HG03571 (cell line): ENCODE results near the gene MELTF.

Experiments
- ATAC-seq: cut with Tn5 transposase; IDR thresholded peaks from one replicate; pipeline ENCODE4 v1.9.1; 2021; ENCODE audit not compliant: unreplicated experiment

MELTF gene

GRCh38 chr3:197027151-197027895 is 2.3 kb downstream of the MELTF start:
- no peak for ATAC-seq

DNA sequence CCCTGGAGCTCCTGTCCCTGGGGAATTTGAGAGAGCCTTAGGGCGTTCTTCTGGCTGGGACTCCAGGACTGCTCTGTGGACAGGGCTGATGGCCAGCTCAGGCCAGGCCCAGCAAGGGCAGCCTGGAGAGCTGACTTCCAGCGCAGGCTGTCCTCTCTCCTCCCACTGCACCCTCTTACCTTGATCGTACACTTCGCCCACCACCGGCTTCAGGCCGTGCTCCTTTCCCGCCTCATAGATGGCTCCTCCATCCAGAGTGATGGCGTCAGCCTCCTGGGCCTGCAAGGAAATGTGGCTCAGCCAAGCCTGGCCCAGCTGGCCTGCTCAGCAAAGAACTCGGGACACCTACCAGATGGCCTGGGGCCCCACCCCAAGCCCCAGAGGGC is 3.1 kb downstream of the MELTF start:
- ATAC-seq: no peak

- no peak for ATAC-seq
Observed at GRCh38 chr3:197025736-197026480, 3.7 kb downstream of the MELTF start.

- no peak for ATAC-seq
Observed at GRCh38 chr3:197024881-197025735, 4.5 kb downstream of the MELTF start.

DNA sequence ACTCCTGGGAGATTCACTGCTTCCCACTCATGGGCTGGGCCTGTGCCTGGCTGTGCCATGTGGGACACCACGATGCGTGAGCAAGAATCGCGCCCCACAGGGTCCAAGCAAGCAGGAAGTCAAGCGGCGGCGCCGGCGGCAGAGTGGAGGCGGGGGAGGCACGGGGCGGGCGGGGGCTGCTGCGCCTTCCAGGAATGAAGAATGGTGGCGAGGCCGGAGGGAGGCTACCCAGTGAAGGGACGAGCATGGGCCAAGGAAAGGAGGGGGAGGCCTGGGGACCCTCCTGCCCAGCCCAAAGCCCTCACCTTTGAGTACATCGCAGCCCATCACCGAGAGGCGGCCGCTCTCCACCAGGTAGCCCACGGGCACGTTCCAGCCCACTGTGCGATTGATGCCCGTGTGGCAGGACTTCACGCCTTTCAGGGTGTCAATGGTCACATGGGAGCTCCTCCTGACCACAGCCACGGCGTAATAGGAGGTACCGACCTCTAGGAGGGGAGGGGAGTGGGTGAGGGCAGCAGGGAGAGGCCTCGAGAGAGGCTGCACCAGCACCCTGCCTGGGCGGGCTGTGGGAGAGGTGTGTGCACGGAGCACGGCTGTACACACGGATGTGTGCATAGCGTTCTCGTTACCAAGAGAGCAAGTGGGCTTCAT is 5.5 kb downstream of the MELTF start:
- ATAC-seq: no peak

- peak; percentile 58 for ATAC-seq
Observed at GRCh38 chr3:197023241-197023997, 6.2 kb downstream of the MELTF start.

GRCh38 chr3:197022405-197023231 is 7.0 kb downstream of the MELTF start:
- ATAC-seq: peak; percentile 6

GRCh38 chr3:197021729-197022404 is 7.8 kb downstream of the MELTF start:
- ATAC-seq: no peak

DNA sequence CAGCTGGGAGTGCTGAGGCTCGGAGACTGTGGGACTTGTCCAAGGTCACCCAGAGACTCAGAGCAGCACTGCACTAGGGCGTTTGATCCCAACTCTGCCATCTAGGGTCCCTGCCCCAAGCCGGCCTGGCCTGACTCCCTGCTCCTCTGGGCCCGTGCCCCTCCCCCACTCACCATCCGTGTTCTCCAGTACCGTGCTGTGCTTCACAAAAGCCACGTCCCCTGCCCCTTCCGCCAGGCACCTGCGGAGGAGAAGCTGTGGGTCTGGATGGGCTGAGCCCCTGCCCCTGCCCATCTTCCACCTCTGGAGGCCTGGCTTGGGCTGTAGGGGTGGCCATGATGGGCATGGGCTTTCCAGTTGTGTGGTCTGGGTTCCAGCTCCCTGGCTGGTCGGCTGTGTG is 8.4 kb downstream of the MELTF start:
- no peak for ATAC-seq

- no peak for ATAC-seq
Observed at GRCh38 chr3:197019535-197019934, 10.1 kb downstream of the MELTF start.

GRCh38 chr3:197019021-197019420 is 10.6 kb downstream of the MELTF start:
- no peak for ATAC-seq

DNA sequence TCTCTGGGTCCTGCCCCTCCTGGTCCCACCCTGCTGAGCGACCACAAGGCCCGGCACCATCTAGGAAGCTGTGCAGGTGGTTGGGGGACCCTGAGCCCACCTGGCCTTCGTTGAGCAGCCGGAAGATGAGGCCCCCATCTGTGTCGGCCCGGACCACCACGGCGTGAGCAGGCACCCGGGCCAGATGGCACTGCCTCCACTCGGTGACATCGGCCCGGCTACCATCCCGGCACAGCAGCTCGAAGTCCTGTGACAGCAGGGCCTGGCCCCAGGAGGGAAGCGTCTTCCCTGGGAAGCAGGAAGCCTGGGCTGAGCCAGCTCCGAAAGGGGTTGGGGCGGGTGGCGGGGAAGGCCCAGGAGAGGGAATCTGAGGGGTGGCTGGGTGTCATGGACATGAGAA is 12.6 kb downstream of the MELTF start:
- no peak for ATAC-seq

DNA sequence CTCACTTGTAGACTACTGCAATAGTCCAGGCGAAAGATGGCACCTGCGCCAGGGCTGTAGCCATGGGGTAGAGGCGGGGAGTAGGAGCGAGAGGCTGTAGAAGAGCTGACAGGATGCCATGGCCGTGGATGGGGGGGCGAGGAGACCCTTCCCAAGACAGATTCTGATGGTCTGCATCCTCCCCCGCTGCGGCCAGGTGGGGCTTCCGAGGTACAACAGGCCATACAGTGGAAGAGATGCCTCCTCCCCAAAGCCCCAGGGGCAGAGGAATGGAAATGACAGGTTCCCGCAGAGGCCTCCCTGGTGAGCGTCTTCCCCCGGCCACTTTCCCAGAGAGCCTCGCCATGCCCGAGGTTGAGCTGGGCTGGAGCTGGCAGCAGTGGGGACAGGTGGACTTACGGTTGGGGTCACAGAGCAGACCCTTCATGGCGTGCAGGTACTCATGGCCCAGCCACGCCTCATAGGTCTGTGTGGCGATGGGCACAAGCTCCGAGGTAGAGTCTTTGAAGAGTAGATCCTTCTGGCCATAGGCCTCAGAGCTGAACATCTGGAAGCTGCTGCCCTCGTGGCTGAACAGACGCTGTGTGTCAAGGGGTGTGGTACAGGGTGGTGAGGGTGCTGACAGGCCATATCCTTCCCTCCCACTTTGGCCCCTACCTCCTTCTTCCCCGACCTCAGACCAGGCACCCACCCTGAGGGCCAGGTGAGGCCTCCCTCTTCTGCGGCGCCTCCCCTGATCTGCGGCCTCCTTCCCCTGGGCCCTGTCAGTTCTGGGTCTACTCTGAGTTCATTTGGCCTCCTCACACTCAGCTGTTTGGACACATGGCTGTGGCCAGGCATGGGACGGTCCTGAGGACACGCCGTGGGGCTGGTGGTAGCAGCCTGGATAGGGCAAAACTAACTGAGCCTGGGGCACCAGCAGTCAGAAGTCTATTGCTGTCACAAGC is 13.6 kb downstream of the MELTF start:
- ATAC-seq: no peak

DNA sequence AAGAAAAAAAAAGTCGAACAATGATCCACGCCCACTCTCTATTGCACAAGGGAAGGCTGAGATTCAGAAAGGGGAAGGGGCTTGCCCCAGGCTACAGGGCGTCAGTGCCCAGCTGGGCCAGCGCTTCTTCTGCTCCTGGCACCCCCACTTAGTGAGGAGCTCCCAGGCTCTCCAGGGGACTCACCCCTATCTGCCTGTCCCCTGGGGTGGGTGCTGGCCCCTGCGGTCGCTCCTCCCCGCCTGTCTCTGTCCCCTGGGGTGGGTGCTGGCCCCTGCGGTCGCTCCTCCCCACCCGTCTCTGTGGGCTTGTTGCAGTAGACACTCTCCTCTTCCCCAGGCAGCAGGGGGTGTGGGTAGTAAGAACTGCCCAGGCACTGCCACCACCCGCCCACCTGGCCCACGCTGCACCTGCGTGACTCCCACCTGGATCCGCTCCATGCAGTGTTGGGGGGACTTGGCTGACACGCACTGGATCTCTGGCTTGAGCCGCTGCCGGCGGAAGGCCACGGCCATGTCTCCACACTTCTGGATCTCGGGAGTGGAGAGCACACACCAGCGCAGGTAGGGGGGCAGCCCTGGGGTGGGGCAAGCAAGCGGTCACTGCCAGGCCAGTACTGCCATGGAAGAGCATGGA is 14.6 kb downstream of the MELTF start:
- ATAC-seq: no peak

DNA sequence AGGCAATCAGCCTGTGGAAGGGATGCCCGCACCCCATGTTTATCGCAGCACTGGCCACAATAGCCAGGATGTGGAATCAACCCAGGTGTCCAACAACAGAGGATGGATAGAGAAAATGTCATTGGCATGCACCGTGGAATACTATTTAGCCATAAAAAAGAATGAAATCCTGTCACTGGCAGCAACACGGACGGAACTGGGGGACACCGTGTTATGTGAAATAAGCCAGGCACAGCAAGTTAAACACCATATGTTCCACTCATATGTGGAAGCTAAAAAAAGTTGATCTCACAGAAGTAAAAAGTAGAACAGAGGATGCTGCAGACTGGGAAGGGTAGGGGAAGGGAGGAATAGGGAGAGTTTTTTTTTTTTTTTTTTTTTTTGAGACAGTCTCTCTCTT is 15.6 kb downstream of the MELTF start:
- ATAC-seq: no peak

DNA sequence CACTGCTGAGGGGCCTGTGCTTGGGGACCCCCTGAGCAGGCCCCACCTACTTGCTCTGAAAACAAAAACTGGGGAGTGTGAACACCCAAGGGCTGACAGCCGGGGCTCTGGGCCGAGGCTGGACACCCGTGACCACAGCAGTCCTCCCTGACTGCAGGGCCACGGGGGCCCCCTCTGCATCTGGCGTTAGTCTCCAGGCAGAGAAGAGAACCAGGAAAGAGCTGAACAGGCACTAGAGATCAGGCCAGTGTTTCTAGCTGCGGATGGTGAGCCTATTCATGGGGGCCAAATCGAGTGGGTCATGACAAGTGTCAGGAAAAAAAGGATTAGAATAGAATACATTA is 17.1 kb downstream of the MELTF start:
- no peak for ATAC-seq

- ATAC-seq: no peak
Observed at GRCh38 chr3:197011780-197012539, 17.7 kb downstream of the MELTF start.
